GM18508 (cell line): ENCODE results near the gene CELA1.
"Not testable (repeated sequence)": the region's sequence is repeated elsewhere in the genome, so short reads cannot be mapped to it uniquely, and the experiment has no call there.

Source experiments
- ATAC-seq: cut with Tn5 transposase; IDR thresholded peaks from one replicate; pipeline ENCODE4 v1.9.1; 2021; ENCODE audit warnings: moderate number of reproducible peaks; ENCODE audit not compliant: insufficient read depth, unreplicated experiment

CELA1 gene

GRCh38 chr12:51349026-51349425 lies 2.5 kb upstream of the CELA1 start:
- ATAC-seq = no peak

DNA sequence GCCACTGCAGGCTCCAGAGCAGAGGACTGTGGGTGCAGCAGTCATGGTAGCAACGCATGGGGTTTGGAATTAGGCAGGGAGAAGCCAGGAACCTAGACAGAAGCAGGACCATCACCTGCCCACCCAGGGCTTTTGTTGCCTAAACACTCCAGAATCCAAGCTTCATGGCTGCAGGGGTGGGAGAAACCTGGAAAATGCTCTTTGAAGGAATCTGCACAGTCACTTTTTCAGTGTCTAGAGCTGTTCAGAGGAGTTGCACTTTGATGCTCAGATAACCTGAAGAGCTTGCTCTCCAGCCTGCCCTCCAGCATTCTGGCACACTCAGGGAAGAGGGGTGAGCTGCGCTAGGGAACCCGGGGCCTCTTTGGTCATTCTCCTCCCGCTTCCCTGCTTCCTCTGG lies 1.6 kb upstream of the CELA1 start:
- ATAC-seq = no peak

- no peak for ATAC-seq
These were observed 798 bp downstream of the CELA1 start for GRCh38 chr12:51345681-51346080.

GRCh38 chr12:51343201-51343600 lies 3.3 kb downstream of the CELA1 start:
- no peak for ATAC-seq

DNA sequence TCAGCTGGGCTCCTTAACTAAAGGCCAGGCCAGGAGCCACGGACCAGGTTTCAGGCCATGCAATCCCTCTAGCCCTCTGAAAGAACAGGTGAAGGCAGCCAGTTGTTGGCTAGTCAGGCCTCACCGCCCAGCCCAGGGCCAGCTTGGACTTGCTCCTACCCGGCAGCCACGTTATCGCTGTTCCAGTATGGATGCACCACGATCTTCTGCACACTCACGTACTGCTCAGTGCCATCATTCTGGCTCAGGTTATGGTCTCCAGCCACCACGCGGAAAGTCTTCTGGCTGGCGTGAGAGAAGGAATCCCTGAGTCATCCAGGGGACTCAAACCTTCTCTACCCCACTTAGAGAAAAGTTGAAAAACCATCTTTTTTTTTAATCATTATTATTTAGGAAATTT lies 4.1 kb downstream of the CELA1 start:
- no peak for ATAC-seq

DNA sequence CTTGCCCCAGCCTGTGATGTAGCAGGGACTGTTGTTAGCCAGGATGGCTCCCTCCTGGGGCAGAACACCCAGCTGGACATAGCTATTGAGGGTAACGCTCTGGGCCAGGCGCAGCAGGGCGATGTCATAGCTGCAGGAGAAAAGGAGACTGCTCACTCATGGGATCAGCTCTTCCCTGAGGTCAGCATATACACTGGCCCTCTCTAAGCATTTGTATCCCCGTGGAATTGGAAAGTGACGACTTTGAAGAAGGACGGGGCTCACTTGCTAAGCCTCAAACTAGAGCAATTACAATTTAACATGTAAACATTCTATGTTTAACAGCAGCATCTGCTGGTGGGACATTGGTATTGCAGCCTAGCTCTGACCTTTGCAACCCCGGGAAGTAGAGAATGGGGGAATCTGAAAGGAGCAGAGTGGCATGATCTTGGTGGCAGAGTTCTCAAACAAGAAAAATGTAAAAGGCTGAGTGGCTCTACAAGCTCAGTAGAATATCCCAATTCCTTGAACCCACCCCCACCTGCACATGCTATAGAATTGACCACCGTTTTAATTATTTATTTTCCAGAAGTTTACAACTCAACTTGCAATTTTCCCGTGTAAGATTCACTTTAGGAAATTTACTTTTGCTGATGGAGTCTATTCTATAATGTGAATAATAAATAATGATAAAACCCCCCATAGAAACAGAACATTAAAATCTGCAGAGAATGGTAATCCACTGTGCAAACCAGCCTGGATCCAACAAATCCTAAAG lies 5.0 kb downstream of the CELA1 start:
- no peak for ATAC-seq

GRCh38 chr12:51339750-51340149 lies 6.7 kb downstream of the CELA1 start:
- ATAC-seq = no peak

GRCh38 chr12:51337336-51337735 lies 9.1 kb downstream of the CELA1 start:
- ATAC-seq = not testable (repeated sequence)

DNA sequence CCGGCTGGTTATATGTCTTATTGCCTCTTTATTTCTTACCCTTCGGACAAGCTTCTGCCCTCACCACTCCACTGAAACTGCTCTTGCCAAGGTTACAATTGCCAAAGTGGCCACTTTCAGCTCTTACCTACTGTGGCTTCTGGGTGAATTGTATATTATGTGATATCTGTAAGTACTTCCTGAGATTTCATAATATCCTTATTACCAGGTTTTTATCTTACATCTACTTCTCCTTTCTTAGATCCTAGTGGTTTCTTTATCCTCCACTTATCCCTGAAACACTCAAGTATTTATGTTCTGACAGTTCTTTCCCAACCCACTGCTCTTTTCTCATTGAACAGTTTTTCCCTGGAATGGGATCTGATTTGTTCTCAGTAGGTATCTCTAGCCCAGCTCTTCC lies 10.5 kb downstream of the CELA1 start:
- no peak for ATAC-seq

GRCh38 chr12:51334764-51335163 lies 11.7 kb downstream of the CELA1 start:
- ATAC-seq = no peak

GRCh38 chr12:51333536-51333935 lies 12.9 kb downstream of the CELA1 start:
- ATAC-seq = no peak

DNA sequence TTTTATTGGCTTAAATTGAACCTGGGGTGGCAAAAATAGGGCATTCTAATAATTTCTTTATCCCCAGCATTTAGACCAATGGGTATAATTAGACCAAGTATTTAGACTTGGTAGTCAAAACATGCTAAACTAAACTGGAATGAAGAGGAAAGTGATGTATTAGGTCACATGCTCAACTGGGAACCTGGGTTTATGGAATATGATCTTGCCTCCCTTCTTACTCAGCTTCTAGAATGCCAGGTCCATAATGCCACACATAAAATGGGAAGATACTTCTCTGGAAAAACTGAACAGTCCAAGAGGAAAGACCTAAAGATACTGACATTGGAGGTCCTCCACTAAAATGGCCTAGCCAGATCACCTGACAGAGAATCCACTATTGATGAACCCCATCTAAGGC lies 16.3 kb downstream of the CELA1 start:
- ATAC-seq = no peak

- ATAC-seq = no peak
These were observed 16.7 kb downstream of the CELA1 start for GRCh38 chr12:51329742-51330141.

DNA sequence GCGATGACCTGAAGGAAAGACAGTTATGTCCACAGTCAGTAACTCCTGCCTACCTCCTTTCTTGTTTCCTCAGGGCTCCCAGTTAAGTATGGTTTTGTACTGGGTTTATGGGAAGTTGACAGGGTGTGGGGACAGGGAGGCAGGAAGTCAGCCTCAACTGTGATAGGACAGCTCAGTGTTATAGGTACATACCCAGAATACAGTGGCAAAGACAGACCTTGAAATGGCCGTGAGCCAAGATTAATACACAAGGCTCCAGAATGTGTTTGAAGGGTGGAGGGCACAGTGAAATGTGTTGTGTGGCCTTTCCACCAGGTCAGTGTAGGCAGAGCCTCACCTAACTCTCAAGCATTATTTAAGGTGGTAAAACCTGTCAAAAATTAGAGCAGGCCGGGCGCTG lies 17.9 kb downstream of the CELA1 start:
- no peak for ATAC-seq

GRCh38 chr12:51326698-51327439 lies 19.6 kb downstream of the CELA1 start:
- ATAC-seq = no peak

DNA sequence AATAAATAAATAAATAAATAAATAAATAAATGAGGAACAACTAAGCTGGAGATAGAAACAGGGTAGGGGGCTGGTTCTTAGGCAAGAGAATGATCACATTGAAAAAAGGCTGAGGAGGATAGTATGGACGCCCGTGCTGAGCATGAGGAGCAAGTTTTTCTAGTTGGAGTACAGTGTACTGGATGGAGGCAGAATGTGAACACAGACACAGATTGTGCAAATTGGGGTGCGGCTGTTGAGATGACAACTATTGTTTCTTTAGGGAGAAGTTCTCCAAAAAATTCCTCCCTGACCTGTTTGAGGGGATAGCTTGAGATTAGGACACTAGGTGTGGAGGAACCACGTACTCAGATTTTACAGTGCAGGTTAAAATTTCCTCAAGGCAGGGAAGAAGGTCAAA lies 21.5 kb downstream of the CELA1 start:
- ATAC-seq = no peak

GRCh38 chr12:51323966-51324895 lies 22.2 kb downstream of the CELA1 start, which contains the start of gene BIN2:
Gene BIN2, minus strand, starts transcription at chr12:51324174. Its CDS starts 72 bp downstream, at chr12:51324102.
- no peak for ATAC-seq

DNA sequence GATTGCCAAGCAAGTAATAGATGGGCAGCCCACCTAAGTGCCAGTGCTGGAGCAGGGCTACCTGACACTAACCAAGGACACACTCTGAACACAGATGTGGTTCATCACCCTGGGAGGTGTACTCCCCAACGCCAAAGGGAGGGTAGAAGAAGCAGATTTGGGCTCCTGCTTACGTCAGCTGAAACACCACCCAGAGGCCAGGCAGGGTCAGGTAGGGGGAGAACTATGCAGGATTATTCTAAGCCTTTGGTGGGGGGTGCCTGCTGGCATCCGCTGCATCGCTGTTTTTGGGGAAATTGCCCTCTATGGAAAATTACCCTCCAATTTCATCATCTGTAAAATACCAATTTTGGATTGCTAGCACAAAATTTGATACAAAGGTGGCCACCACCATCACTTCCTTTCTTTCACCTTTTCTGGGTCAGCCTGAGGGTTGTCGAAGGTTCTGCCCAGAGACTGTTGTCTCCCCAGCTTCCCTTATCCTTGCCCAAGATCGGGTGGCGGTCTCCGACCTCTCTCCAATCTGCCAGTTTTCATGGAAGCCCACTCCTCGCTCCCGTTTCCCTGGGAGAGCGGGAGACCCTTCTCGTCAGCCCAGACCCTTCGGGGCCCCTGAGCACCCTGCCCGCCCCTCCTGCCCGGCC lies 23.0 kb downstream of the CELA1 start:
- no peak for ATAC-seq

GRCh38 chr12:51322452-51322851 lies 24.0 kb downstream of the CELA1 start:
- ATAC-seq = no peak

- no peak for ATAC-seq
These were observed 24.6 kb downstream of the CELA1 start for GRCh38 chr12:51321882-51322281.
